Subcutaneous abdominal adipose tissue (tissue), 5 donors: Measurements from ENCODE around the gene LDB2.

Source experiments
- H3K27ac ChIP-seq: one replicate; pipeline ENCODE4 v1.7.0; 2013; ENCODE audit warnings: low read depth, mild to moderate bottlenecking, inconsistent platforms, low read length, moderate library complexity
- H3K27me3 ChIP-seq, 5 donors: one replicate each; pipeline ENCODE4 v1.7.0; 2013; ENCODE audit warnings: low read length in 5 of 5, inconsistent platforms in 1 of 5; ENCODE audit not compliant: control insufficient read depth in 5 of 5, insufficient read depth in 4 of 5
- H3K36me3 ChIP-seq, 5 donors: one replicate each; pipeline ENCODE4 v1.7.0; 2013; ENCODE audit warnings: low read length in 5 of 5; ENCODE audit not compliant: control insufficient read depth in 5 of 5, insufficient read depth in 5 of 5
- H3K4me1 ChIP-seq, 5 donors: one replicate each; pipeline ENCODE4 v1.7.0; 2013; ENCODE audit warnings: low read length in 5 of 5, mild to moderate bottlenecking in 3 of 5, moderate library complexity in 1 of 5; ENCODE audit not compliant: control insufficient read depth in 5 of 5, insufficient read depth in 5 of 5
- H3K4me3 ChIP-seq, 5 donors: one replicate each; pipeline ENCODE4 v1.7.0; 2013; ENCODE audit warnings: low read length in 5 of 5, low read depth in 1 of 5
- H3K9ac ChIP-seq, 5 donors: one replicate each; pipeline ENCODE4 v1.7.0; 2013; ENCODE audit warnings: low read length in 5 of 5, mild to moderate bottlenecking in 4 of 5, moderate library complexity in 3 of 5
- H3K9me3 ChIP-seq, 5 donors: one replicate each; pipeline ENCODE4 v1.7.0; 2013; ENCODE audit warnings: low read length in 5 of 5; ENCODE audit not compliant: control insufficient read depth in 5 of 5
- donor health status: healthy.
- donor health status: healthy.
- donor health status: healthy.
- donor health status: healthy.
- donor health status: healthy.

LDB2 gene

GRCh38 chr4:16594128-16594527 is 304.3 kb downstream of the LDB2 start:
- no peaks in the 10 kb centered on the region for H3K27me3 ChIP-seq
- no peak overlapping the region for H3K4me3 ChIP-seq
- no peaks in the 10 kb centered on the region for H3K36me3 ChIP-seq
- H3K27ac ChIP-seq = no peak overlapping the region
- H3K9ac ChIP-seq = no peak overlapping the region
- H3K4me1 ChIP-seq = peaks cover 0 to 15% (median 4%) of the 10 kb centered on the region in 5 donors
- H3K9me3 ChIP-seq = no peaks in the 10 kb centered on the region

- H3K9ac ChIP-seq = no peak overlapping the region
- no peak overlapping the region for H3K27ac ChIP-seq
- H3K9me3 ChIP-seq = no peaks in the 10 kb centered on the region
- no peaks in the 10 kb centered on the region for H3K27me3 ChIP-seq
- peaks cover 0 to 10% (median 4%) of the 10 kb centered on the region in 5 donors for H3K4me1 ChIP-seq
- H3K36me3 ChIP-seq = peaks cover 0 to 3% (median 0%) of the 10 kb centered on the region in 5 donors
- no peak overlapping the region for H3K4me3 ChIP-seq
These were observed 305.1 kb downstream of the LDB2 start for GRCh38 chr4:16593386-16593785.

DNA sequence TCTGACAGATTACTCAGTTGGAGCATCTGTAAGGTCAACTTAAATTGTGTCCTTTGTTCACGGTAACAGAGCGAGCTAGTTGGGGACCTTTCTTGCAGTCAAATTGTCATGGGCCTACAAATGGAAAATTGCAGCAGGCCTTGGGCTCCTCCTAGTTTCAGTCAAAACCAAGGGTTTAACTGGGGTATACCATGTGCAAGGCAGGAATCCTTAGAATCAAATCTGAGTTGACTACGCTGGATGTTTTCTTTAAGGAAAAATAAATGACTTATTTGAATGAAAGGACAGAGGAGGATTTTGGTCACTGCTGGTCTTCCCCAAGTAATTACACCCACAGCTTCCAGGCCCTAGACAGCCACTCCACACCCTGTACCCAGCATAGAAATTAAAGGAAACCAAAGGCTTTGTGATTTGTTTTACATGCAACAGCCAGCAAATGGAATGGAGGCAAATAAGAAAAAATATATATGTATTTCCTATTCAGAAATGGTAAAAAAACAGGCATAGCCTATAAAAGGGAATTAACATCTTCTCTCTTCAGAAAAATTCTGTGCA is 307.1 kb downstream of the LDB2 start:
- Histone ChIP-seq H3K27ac (no peak overlapping the region), H3K4me1 (peaks cover 0 to 12% (median 4%) of the 10 kb centered on the region in 5 donors), H3K9ac (no peak overlapping the region), H3K27me3 (no peaks in the 10 kb centered on the region), H3K9me3 (no peaks in the 10 kb centered on the region), H3K4me3 (no peak overlapping the region), H3K36me3 (peaks cover 0 to 6% (median 0%) of the 10 kb centered on the region in 5 donors)

DNA sequence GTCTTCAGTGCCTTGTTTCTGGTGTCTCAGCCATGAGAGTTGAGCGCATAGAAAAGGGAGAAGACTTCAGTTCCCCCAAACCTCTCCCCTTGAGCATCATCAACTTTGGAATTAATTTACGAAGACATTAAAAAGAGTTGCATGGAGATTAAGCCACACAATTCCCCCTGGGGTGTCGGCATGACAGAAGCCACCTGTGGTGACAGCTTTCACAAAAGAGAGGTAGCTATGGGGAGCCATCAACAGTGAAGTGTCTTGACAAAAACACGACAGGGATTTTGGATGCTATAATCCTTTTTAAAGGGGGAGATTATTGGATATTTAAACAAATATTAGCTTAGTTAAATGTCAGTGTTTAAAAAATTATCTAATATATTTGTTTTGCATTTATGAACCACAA is 307.6 kb downstream of the LDB2 start:
- Histone ChIP-seq H3K9me3 (no peaks in the 10 kb centered on the region), H3K27ac (no peak overlapping the region), H3K36me3 (peaks cover 0 to 6% (median 0%) of the 10 kb centered on the region in 5 donors), H3K4me3 (no peak overlapping the region), H3K4me1 (peaks cover 0 to 16% (median 4%) of the 10 kb centered on the region in 5 donors), H3K9ac (no peak overlapping the region), H3K27me3 (no peaks in the 10 kb centered on the region)

- no peak overlapping the region for H3K27ac ChIP-seq
- H3K4me1 ChIP-seq = peaks cover 0 to 16% (median 4%) of the 10 kb centered on the region in 5 donors
- no peak overlapping the region for H3K9ac ChIP-seq
- H3K9me3 ChIP-seq = no peaks in the 10 kb centered on the region
- H3K27me3 ChIP-seq = no peaks in the 10 kb centered on the region
- peaks cover 0 to 19% (median 6%) of the 10 kb centered on the region in 5 donors for H3K36me3 ChIP-seq
- H3K4me3 ChIP-seq = no peak overlapping the region
These were observed 309.8 kb downstream of the LDB2 start for GRCh38 chr4:16588651-16589050.

DNA sequence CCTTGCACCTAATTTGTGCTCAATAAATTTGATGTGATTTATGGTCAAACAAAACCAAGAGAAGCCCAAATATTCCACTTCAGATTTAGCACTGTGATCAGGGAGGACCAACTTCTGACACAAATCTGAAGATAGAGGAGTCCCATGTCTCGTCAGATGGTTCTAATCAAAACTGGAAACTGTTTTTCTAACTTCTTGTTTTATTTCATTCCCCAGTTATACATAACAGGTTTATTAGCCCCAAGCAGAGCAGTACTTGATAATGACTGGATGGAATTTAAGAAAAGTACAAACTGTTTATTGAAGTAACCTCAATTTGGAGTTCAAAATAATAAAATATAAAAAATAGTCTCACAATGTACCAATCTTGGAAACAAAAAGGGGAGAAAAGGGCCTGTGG is 310.3 kb downstream of the LDB2 start:
- Histone ChIP-seq H3K4me1 (peaks cover 0 to 16% (median 4%) of the 10 kb centered on the region in 5 donors), H3K9me3 (no peaks in the 10 kb centered on the region), H3K36me3 (peaks cover 0 to 20% (median 6%) of the 10 kb centered on the region in 5 donors), H3K27me3 (no peaks in the 10 kb centered on the region), H3K9ac (no peak overlapping the region), H3K4me3 (no peak overlapping the region), H3K27ac (no peak overlapping the region)

- no peak overlapping the region for H3K4me3 ChIP-seq
- H3K4me1 ChIP-seq = peaks cover 0 to 12% (median 0%) of the 10 kb centered on the region in 5 donors
- H3K27me3 ChIP-seq = no peaks in the 10 kb centered on the region
- H3K36me3 ChIP-seq = peaks cover 0 to 32% (median 18%) of the 10 kb centered on the region in 5 donors
- H3K27ac ChIP-seq = no peak overlapping the region
- H3K9me3 ChIP-seq = peaks cover 0 to 3% (median 0%) of the 10 kb centered on the region in 5 donors
- H3K9ac ChIP-seq = no peak overlapping the region
These were observed 313.4 kb downstream of the LDB2 start for GRCh38 chr4:16585053-16585452.

GRCh38 chr4:16583764-16584163 is 314.7 kb downstream of the LDB2 start:
- H3K9ac ChIP-seq = no peak overlapping the region
- H3K27me3 ChIP-seq = no peaks in the 10 kb centered on the region
- H3K4me1 ChIP-seq = peaks cover 0 to 12% (median 0%) of the 10 kb centered on the region in 5 donors
- no peak overlapping the region for H3K27ac ChIP-seq
- H3K4me3 ChIP-seq = no peak overlapping the region
- peaks cover 0 to 3% (median 0%) of the 10 kb centered on the region in 5 donors for H3K9me3 ChIP-seq
- peaks cover 0 to 36% (median 18%) of the 10 kb centered on the region in 5 donors for H3K36me3 ChIP-seq

- Histone ChIP-seq H3K4me1 (peaks cover 0 to 12% (median 0%) of the 10 kb centered on the region in 5 donors), H3K36me3 (peaks cover 0 to 36% (median 18%) of the 10 kb centered on the region in 5 donors), H3K9me3 (peaks cover 0 to 3% (median 0%) of the 10 kb centered on the region in 5 donors), H3K27me3 (no peaks in the 10 kb centered on the region), H3K4me3 (no peak overlapping the region), H3K27ac (no peak overlapping the region), H3K9ac (no peak overlapping the region)
These were observed 315.9 kb downstream of the LDB2 start for GRCh38 chr4:16582526-16582925.

GRCh38 chr4:16582036-16582435 is 316.4 kb downstream of the LDB2 start:
- no peak overlapping the region for H3K4me3 ChIP-seq
- no peaks in the 10 kb centered on the region for H3K27me3 ChIP-seq
- H3K4me1 ChIP-seq = peaks cover 0 to 11% (median 0%) of the 10 kb centered on the region in 5 donors
- H3K27ac ChIP-seq = no peak overlapping the region
- H3K9ac ChIP-seq = no peak overlapping the region
- peaks cover 0 to 3% (median 0%) of the 10 kb centered on the region in 5 donors for H3K9me3 ChIP-seq
- H3K36me3 ChIP-seq = peaks cover 0 to 36% (median 18%) of the 10 kb centered on the region in 5 donors
